Mucosa of descending colon (tissue), 3 donors: ENCODE results near the gene MYO1H. TPM values are rescaled to one million over a fixed set of nuclear protein-coding genes. Genes with fewer than 3 reads are reported as not detected.

Experiments used
- ATAC-seq: fragments of 200-7000 bp; cut with Tn5 transposase; one replicate; pipeline ENCODE4 v1.9.1; 2020; ENCODE audit warnings: mild to moderate bottlenecking, moderate library complexity
- DNase-seq, 3 donors: peaks; one replicate each; pipeline ENCODE4 v3.0.0-alpha.2; 2020
- H3K36me3 ChIP-seq: fragments of 200-600 bp; one replicate; pipeline ENCODE4 v1.8.0; 2021; ENCODE audit warnings: low read depth, mild to moderate bottlenecking
- H3K4me1 ChIP-seq: fragments of 200-600 bp; one replicate; pipeline ENCODE4 v1.8.0; 2021; ENCODE audit warnings: low read depth, mild to moderate bottlenecking
- H3K4me3 ChIP-seq: fragments of 200-600 bp; one replicate; pipeline ENCODE4 v1.8.0; 2021; ENCODE audit warnings: mild to moderate bottlenecking
- H3K9me3 ChIP-seq: fragments of 200-600 bp; one replicate; pipeline ENCODE4 v1.8.0; 2021; ENCODE audit warnings: mild to moderate bottlenecking
- CTCF ChIP-seq: fragments of 200-600 bp; IDR thresholded peaks from one replicate; pipeline ENCODE4 v1.8.0; 2022; ENCODE audit warnings: antibody characterized with exemption, mild to moderate bottlenecking
- intact Hi-C, 2 donors: fragments of 100-400 bp; cut with DNase I in 1 of 2; cut with micrococcal nuclease in 1 of 2; formaldehyde crosslinking; loops; one replicate each; pipeline versions ENCODE4 v1.11.0 to v1.11.1; 2022; cut with DNase I, micrococcal nuclease
- total RNA-seq, 3 donors: library from RNA; stranded (reverse); fragmentation: NEBNext Ultra II Directional in 2 of 3; extraction: Animal tissue kit (Norgen Biotek cat#: 25700) in 2 of 3; gene quantifications; one replicate each; pipeline versions ENCODE4 v1.2.1 to v1.2.4, GENCODE V29; 2021 to 2023
- donor health status: DM: no; HTN: no; CAD: no; lungs with moderate emphysema.
- donor health status: DM: no; HTN: no; CAD: no.
- donor health status: DM: no; HTN: yes; CAD: no.

Gene MYO1H
- total RNA-seq, 3 donors from 2014 or later: 0.41 TPM; not detected in 2

- no peak for DNase-seq
- Histone ChIP-seq H3K36me3 (no peaks in the 10 kb centered on the region), H3K9me3 (no peaks in the 10 kb centered on the region), H3K4me3 (no peak overlapping the region), H3K4me1 (peaks cover 57% of the 10 kb centered on the region)
- intact Hi-C loops: no loop called here
- no peak for ATAC-seq
- no peak for TF ChIP-seq CTCF
Measured at GRCh38 chr12:109450980-109451379, 103.3 kb downstream of the MYO1H start.

GRCh38 chr12:109451400-109451799 is 103.7 kb downstream of the MYO1H start:
- Histone ChIP-seq H3K4me1 (peaks cover 54% of the 10 kb centered on the region), H3K4me3 (no peak overlapping the region), H3K36me3 (no peaks in the 10 kb centered on the region), H3K9me3 (no peaks in the 10 kb centered on the region)
- ATAC-seq (no peak), DNase-seq (peak in 1 of 3 donors; percentile 35)
- no peak for TF ChIP-seq CTCF
- intact Hi-C loops: no loop called here

GRCh38 chr12:109452489-109452888 is 104.8 kb downstream of the MYO1H start:
- Histone ChIP-seq H3K36me3 (no peaks in the 10 kb centered on the region), H3K4me1 (peaks cover 43% of the 10 kb centered on the region), H3K4me3 (no peak overlapping the region), H3K9me3 (no peaks in the 10 kb centered on the region)
- no peak for TF ChIP-seq CTCF
- ATAC-seq (no peak), DNase-seq (no peak)
- intact Hi-C loops: no loop called here

GRCh38 chr12:109455706-109456105 is 108.0 kb downstream of the MYO1H start:
- no peak for ATAC-seq

GRCh38 chr12:109458086-109458485 is 110.4 kb downstream of the MYO1H start:
- Histone ChIP-seq H3K9me3 (no peaks in the 10 kb centered on the region), H3K36me3 (no peaks in the 10 kb centered on the region), H3K4me1 (peaks cover 37% of the 10 kb centered on the region), H3K4me3 (no peak overlapping the region)
- ATAC-seq: no peak
- TF ChIP-seq CTCF: no peak
- intact Hi-C loops: no loop called here
- no peak for DNase-seq

More at GRCh38 chr12:109455706-109456105, 108.0 kb downstream of the MYO1H start:
- intact Hi-C loops: no loop called here
- no peaks in the 10 kb centered on the region for H3K36me3 ChIP-seq
- no peak for TF ChIP-seq CTCF
- H3K9me3 ChIP-seq: no peaks in the 10 kb centered on the region
- DNase-seq: no peak
- H3K4me1 ChIP-seq: peaks cover 24% of the 10 kb centered on the region
- H3K4me3 ChIP-seq: no peak overlapping the region

GRCh38 chr12:109458771-109459208 is 111.1 kb downstream of the MYO1H start:
- ATAC-seq (no peak), DNase-seq (no peak)
- intact Hi-C loops: no loop called here
- Histone ChIP-seq H3K4me1 (peaks cover 44% of the 10 kb centered on the region), H3K4me3 (no peak overlapping the region), H3K36me3 (no peaks in the 10 kb centered on the region), H3K9me3 (no peaks in the 10 kb centered on the region)
- TF ChIP-seq CTCF: no peak
